DND-41 (cell line): Measurements from ENCODE around the gene ADAMTS9.

Experiments
- ATAC-seq: fragments of 200-7000 bp; cut with Tn5 transposase; 3 replicates; pipeline ENCODE4 v1.9.1; 2021; ENCODE audit warnings: low read depth; ENCODE audit not compliant: insufficient read depth
- DNase-seq: peaks from one replicate; pipeline ENCODE4 v3.0.0-alpha.2; 2020
- H2AFZ ChIP-seq: 2 replicates; pipeline ENCODE4 v1.6.0; 2012; ENCODE audit warnings: low read depth, low read length
- H3K27ac ChIP-seq: 2 replicates; pipeline ENCODE4 v1.5.1; 2012; ENCODE audit warnings: low read length, inconsistent platforms
- H3K27me3 ChIP-seq: fragments of 200-600 bp; sonication (generic); 2 replicates; pipeline ENCODE4 v1.6.0; 2012; ENCODE audit warnings: low read length, mild to moderate bottlenecking, inconsistent platforms; ENCODE audit not compliant: insufficient read depth, poor library complexity
- H3K36me3 ChIP-seq: 2 replicates; pipeline ENCODE4 v1.5.1; 2012; ENCODE audit warnings: low read length, inconsistent platforms; ENCODE audit not compliant: insufficient read depth
- H3K4me1 ChIP-seq: 2 replicates; pipeline ENCODE4 v1.5.1; 2012; ENCODE audit warnings: mild to moderate bottlenecking, low read length; ENCODE audit not compliant: insufficient read depth
- H3K4me2 ChIP-seq: 2 replicates; pipeline ENCODE4 v1.6.0; 2012; ENCODE audit warnings: mild to moderate bottlenecking, moderate library complexity, low read length, inconsistent platforms; ENCODE audit not compliant: insufficient read depth
- H3K4me3 ChIP-seq, 2 experiments: fragments of 200-600 bp in 1 of 2; shearing (Covaris generic) in 1 of 2; 2 replicates each; pipeline ENCODE4 v1.5.1; 2012 to 2016; ENCODE audit warnings: inconsistent platforms in 2 of 2, low read length in 2 of 2, mild to moderate bottlenecking in 2 of 2, low read depth in 1 of 2, moderate library complexity in 1 of 2
- H3K79me2 ChIP-seq: 2 replicates; pipeline ENCODE4 v1.6.0; 2012; ENCODE audit warnings: low read length, inconsistent platforms; ENCODE audit not compliant: insufficient read depth
- H3K9ac ChIP-seq: 2 replicates; pipeline ENCODE4 v1.6.0; 2012; ENCODE audit warnings: low read depth, mild to moderate bottlenecking, inconsistent platforms, low read length, moderate library complexity
- H3K9me3 ChIP-seq: 2 replicates; pipeline ENCODE4 v1.5.1; 2012; ENCODE audit warnings: low read length, moderate library complexity, mild to moderate bottlenecking, inconsistent platforms; ENCODE audit not compliant: insufficient read depth, severe bottlenecking
- H4K20me1 ChIP-seq: 2 replicates; pipeline ENCODE4 v1.6.0; 2012; ENCODE audit warnings: low read length; ENCODE audit not compliant: insufficient read depth
- EZH2 ChIP-seq: IDR thresholded peaks from 3 replicates; pipeline ENCODE4 v1.6.1; 2012; ENCODE audit warnings: borderline replicate concordance, low read depth, mild to moderate bottlenecking, moderate library complexity, low read length, inconsistent platforms; ENCODE audit not compliant: severe bottlenecking
- TF ChIP-seq, protein P1 (sequence below): IDR thresholded peaks from 2 replicates; pipeline ENCODE4 v1.5.1; 2012; ENCODE audit warnings: borderline replicate concordance, low read length, moderate library complexity, mild to moderate bottlenecking; ENCODE audit not compliant: poor library complexity, severe bottlenecking; ENCODE audit errors: extremely low read depth

The ADAMTS9 gene

DNA sequence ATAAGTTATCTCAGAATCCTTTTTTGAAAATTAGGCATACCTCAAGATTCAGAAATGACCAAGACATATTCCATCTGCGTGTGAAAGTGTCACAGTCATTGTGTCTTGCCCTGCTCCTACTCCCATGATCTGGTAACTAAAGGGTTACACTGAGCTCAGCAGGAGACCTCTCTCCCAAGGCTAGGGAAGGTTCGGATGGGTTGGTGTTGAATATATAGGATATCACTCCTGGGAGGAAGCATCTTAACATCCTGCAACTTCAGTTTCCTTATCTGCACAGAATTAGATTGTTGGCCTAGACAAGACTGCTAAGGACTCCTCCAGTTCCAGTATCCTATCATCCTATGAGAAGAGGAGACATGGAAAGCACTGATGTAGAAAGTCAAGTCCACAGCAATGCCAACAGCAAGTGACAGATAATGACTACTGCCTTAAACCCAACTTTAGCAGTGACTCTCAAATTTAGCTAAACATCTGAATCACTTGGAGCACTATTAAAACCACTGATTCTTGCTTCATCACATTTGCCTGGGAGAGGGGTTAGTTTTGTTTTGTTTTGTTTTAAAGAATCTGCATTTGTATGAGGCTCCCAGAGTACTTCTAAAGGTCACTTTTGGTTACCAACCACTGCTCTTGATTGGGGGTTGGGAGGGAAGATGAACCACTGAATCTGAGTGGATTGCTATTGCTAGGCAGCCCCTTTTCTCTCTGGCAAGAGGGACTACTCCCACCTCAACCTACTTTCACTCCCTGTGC, 9.7 kb downstream of the ADAMTS9 start:
- Histone ChIP-seq H3K9ac (no peak overlapping the region), H3K36me3 (no peaks in the 10 kb centered on the region), H3K27me3 (no peaks in the 10 kb centered on the region), H3K4me2 (no peak overlapping the region), H3K4me3 (no peak overlapping the region), H3K4me1 (no peaks in the 10 kb centered on the region), H3K9me3 (no peaks in the 10 kb centered on the region), H4K20me1 (no peaks in the 10 kb centered on the region), H3K79me2 (no peaks in the 10 kb centered on the region), H2AFZ (no peak overlapping the region), H3K27ac (no peak overlapping the region)
- no peak for ATAC-seq
- no peak for TF ChIP-seq EZH2
- TF ChIP-seq, protein P1, sequence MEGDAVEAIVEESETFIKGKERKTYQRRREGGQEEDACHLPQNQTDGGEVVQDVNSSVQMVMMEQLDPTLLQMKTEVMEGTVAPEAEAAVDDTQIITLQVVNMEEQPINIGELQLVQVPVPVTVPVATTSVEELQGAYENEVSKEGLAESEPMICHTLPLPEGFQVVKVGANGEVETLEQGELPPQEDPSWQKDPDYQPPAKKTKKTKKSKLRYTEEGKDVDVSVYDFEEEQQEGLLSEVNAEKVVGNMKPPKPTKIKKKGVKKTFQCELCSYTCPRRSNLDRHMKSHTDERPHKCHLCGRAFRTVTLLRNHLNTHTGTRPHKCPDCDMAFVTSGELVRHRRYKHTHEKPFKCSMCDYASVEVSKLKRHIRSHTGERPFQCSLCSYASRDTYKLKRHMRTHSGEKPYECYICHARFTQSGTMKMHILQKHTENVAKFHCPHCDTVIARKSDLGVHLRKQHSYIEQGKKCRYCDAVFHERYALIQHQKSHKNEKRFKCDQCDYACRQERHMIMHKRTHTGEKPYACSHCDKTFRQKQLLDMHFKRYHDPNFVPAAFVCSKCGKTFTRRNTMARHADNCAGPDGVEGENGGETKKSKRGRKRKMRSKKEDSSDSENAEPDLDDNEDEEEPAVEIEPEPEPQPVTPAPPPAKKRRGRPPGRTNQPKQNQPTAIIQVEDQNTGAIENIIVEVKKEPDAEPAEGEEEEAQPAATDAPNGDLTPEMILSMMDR: no peak
- no peak for DNase-seq

DNA sequence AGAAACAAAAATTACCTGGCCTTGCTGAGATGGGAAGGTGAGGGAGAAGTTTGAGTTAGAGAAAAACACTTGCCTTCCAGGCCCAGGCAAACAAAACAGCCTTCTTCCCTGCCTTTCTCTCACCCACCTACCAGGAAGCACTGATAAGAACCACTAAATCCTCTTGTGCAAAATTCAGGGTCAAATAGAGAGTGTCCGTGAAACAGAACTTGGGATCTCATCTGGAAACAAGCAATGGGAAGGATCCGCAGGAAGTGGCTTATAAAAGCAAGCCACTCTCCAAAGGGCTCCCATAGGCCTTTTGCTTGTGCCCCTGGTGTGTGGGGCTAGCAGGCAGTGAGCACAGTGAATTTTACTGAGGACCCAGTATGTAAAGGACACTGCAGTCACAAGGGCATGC, 11.0 kb downstream of the ADAMTS9 start:
- no peak for ATAC-seq
- Histone ChIP-seq H3K79me2 (no peaks in the 10 kb centered on the region), H3K36me3 (no peaks in the 10 kb centered on the region), H3K27ac (no peak overlapping the region), H3K4me3 (no peak overlapping the region), H3K9me3 (no peaks in the 10 kb centered on the region), H4K20me1 (no peaks in the 10 kb centered on the region), H3K4me1 (no peaks in the 10 kb centered on the region), H3K27me3 (no peaks in the 10 kb centered on the region), H3K4me2 (no peak overlapping the region), H3K9ac (no peak overlapping the region), H2AFZ (no peak overlapping the region)
- no peak for DNase-seq
- TF ChIP-seq, protein P1: no peak
- no peak for TF ChIP-seq EZH2

DNA sequence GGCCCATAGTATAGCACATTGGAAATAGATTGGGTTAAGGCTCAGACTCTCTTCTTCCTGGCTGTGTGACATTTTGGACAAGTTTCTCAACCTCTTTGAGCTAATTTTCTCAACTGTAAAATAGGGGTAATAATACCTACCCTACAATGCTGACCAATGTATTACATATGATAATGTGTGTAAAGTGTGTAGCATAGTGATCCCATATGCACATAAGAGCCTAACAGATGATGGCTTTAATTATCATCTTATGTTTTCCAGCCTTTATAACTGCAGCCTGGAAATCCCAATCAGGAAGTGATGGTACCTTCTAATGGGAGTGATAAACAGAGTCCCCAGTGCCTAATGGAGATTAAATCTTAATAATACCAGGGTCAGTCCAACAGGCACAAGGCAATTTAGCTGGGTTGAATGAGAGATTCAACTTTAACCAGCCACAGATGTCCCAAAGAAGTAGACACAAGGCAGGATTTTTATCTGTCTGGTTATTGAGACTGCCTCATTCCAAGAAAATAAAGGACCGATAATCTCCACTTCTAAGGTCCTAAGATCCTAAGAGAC, 12.0 kb downstream of the ADAMTS9 start:
- no peak overlapping the region for H2AFZ ChIP-seq
- no peak for ATAC-seq
- no peak overlapping the region for H3K4me3 ChIP-seq
- H3K79me2 ChIP-seq: no peaks in the 10 kb centered on the region
- H4K20me1 ChIP-seq: no peaks in the 10 kb centered on the region
- no peak overlapping the region for H3K27ac ChIP-seq
- no peaks in the 10 kb centered on the region for H3K27me3 ChIP-seq
- H3K9ac ChIP-seq: no peak overlapping the region
- H3K4me1 ChIP-seq: no peaks in the 10 kb centered on the region
- no peaks in the 10 kb centered on the region for H3K9me3 ChIP-seq
- H3K36me3 ChIP-seq: no peaks in the 10 kb centered on the region
- H3K4me2 ChIP-seq: no peak overlapping the region
- TF ChIP-seq, protein P1: no peak
- TF ChIP-seq EZH2: no peak
- DNase-seq: no peak
